GM19397 (cell line): ENCODE measurements around the gene NHLH1.

Experiments
- ATAC-seq: cut with Tn5 transposase; IDR thresholded peaks from one replicate; pipeline ENCODE4 v1.9.1; 2021; ENCODE audit warnings: mild to moderate bottlenecking, moderate library complexity; ENCODE audit not compliant: unreplicated experiment

NHLH1 gene

GRCh38 chr1:160358073-160358472 is 8.8 kb upstream of the NHLH1 start:
- ATAC-seq = no peak

GRCh38 chr1:160359559-160360226 is 7.2 kb upstream of the NHLH1 start:
- ATAC-seq = no peak

- no peak for ATAC-seq
Measured at GRCh38 chr1:160360227-160360695, 6.6 kb upstream of the NHLH1 start.

GRCh38 chr1:160361199-160361598 is 5.7 kb upstream of the NHLH1 start:
- no peak for ATAC-seq

- no peak for ATAC-seq
Measured at GRCh38 chr1:160361814-160362167, 5.1 kb upstream of the NHLH1 start.

- ATAC-seq = no peak
Measured at GRCh38 chr1:160362168-160362957, 4.5 kb upstream of the NHLH1 start.

GRCh38 chr1:160363010-160363409 is 3.9 kb upstream of the NHLH1 start:
- no peak for ATAC-seq

- ATAC-seq = no peak
Measured at GRCh38 chr1:160363951-160364735, 2.7 kb upstream of the NHLH1 start.

GRCh38 chr1:160365325-160365724 is 1.5 kb upstream of the NHLH1 start:
- no peak for ATAC-seq

GRCh38 chr1:160367516-160367900 is 637 bp downstream of the NHLH1 start:
- ATAC-seq = no peak

- ATAC-seq = no peak
Measured at GRCh38 chr1:160367934-160368923, 1.4 kb downstream of the NHLH1 start.

GRCh38 chr1:160369087-160369486 is 2.2 kb downstream of the NHLH1 start:
- ATAC-seq = no peak

GRCh38 chr1:160370561-160371345 is 3.9 kb downstream of the NHLH1 start:
- ATAC-seq = no peak

GRCh38 chr1:160371346-160371631 is 4.4 kb downstream of the NHLH1 start:
- no peak for ATAC-seq

GRCh38 chr1:160371756-160372155 is 4.9 kb downstream of the NHLH1 start:
- ATAC-seq = no peak

- ATAC-seq = no peak
Measured at GRCh38 chr1:160373696-160374095, 6.8 kb downstream of the NHLH1 start.

GRCh38 chr1:160374306-160375110 is 7.6 kb downstream of the NHLH1 start:
- no peak for ATAC-seq

GRCh38 chr1:160375788-160376524 is 9.1 kb downstream of the NHLH1 start:
- ATAC-seq = no peak
